NB4 (cell line): ENCODE data around the gene PCSK6.

Experiments used
- DNase-seq: peaks from one replicate; pipeline ENCODE4 v3.0.0; 2010; ENCODE audit warnings: low read depth
- H3K4me3 ChIP-seq: one replicate; pipeline ENCODE4 v1.5.1; 2011; ENCODE audit warnings: mild to moderate bottlenecking, low read depth, low read length, moderate library complexity
- CTCF ChIP-seq: IDR thresholded peaks from one replicate; pipeline ENCODE4 v1.5.1; 2012; ENCODE audit warnings: low read depth, low read length
- MAX ChIP-seq: IDR thresholded peaks from 2 replicates; pipeline ENCODE4 v1.6.1; 2011; ENCODE audit warnings: low read depth, low read length
- MYC ChIP-seq: IDR thresholded peaks from 2 replicates; pipeline ENCODE4 v1.6.1; 2011; ENCODE audit warnings: low read depth, low read length
- POLR2A ChIP-seq: IDR thresholded peaks from 2 replicates; pipeline ENCODE4 v1.6.1; 2011; ENCODE audit warnings: mild to moderate bottlenecking; ENCODE audit not compliant: insufficient read length; ENCODE audit errors: extremely low read depth

The PCSK6 gene

GRCh38 chr15:101437209-101437608 is 52.3 kb downstream of the PCSK6 start:
- no peak for DNase-seq
- TF ChIP-seq MYC, result no peak
- TF ChIP-seq CTCF, result no peak
- TF ChIP-seq POLR2A, result no peak
- TF ChIP-seq MAX, result no peak
- no peak overlapping the region for H3K4me3 ChIP-seq

- H3K4me3 ChIP-seq, result no peak overlapping the region
- TF ChIP-seq POLR2A (no peak), CTCF (no peak), MYC (no peak), MAX (no peak)
Measured at GRCh38 chr15:101436526-101436925, 53.0 kb downstream of the PCSK6 start.

GRCh38 chr15:101435761-101436160 is 53.7 kb downstream of the PCSK6 start:
- H3K4me3 ChIP-seq, result no peak overlapping the region
- no peak for DNase-seq
- no peak for TF ChIP-seq CTCF
- TF ChIP-seq MAX, result no peak
- TF ChIP-seq POLR2A, result no peak
- TF ChIP-seq MYC, result no peak

More at GRCh38 chr15:101436526-101436925, 53.0 kb downstream of the PCSK6 start:
- no peak for DNase-seq

GRCh38 chr15:101434032-101434920 is 55.2 kb downstream of the PCSK6 start:
- no peak overlapping the region for H3K4me3 ChIP-seq
- TF ChIP-seq POLR2A, result no peak
- no peak for TF ChIP-seq MAX
- TF ChIP-seq CTCF, result no peak
- no peak for TF ChIP-seq MYC
- DNase-seq, result no peak

GRCh38 chr15:101433396-101433795 is 56.1 kb downstream of the PCSK6 start:
- TF ChIP-seq MYC, result no peak
- no peak for TF ChIP-seq MAX
- TF ChIP-seq POLR2A, result no peak
- no peak for TF ChIP-seq CTCF
- no peak overlapping the region for H3K4me3 ChIP-seq
- no peak for DNase-seq
